ENCODE measurements around the gene OR2C1.
A peak's percentile ranks its signal among the peaks of the same experiment; 100 is the strongest.

The OR2C1 gene

GRCh38 chr16:3400446-3400778, 44.7 kb downstream of the OR2C1 start:
- DNase-seq (ENCODE audit: low read depth in 2 of 2) = no peak

GRCh38 chr16:3400779-3401688, 45.3 kb downstream of the OR2C1 start, which contains the start of the genes ZNF174 and ZSCAN32:
ZNF174 (plus strand) TSS chr16:3401215; CDS start chr16:3402005, 790 bp downstream.
ZSCAN32 (minus strand) TSS chr16:3401004; CDS start chr16:3397557, 3,447 bp downstream.
- DNase-seq (ENCODE audit: low read depth in 2 of 2) = peak; percentile 97

- DNase-seq (ENCODE audit: low read depth in 2 of 2) = no peak
Measured at GRCh38 chr16:3401719-3402397, 46.2 kb downstream of the OR2C1 start.
